GM20000 (cell line): ENCODE measurements around the gene ZNF44.

Source experiments
- DNase-seq: peaks from one replicate; pipeline ENCODE4 v3.0.0; 2012; ENCODE audit warnings: low spot score
- TF ChIP-seq, protein P1 (sequence below): IDR thresholded peaks from 2 replicates; pipeline ENCODE4 v1.5.1; 2012; ENCODE audit warnings: mild to moderate bottlenecking, control low read depth; ENCODE audit errors: extremely low read depth, missing control alignments

Gene ZNF44

GRCh38 chr19:12278713-12279112 lies 16.0 kb downstream of the ZNF44 start:
- no peak for DNase-seq
- TF ChIP-seq, protein P1, sequence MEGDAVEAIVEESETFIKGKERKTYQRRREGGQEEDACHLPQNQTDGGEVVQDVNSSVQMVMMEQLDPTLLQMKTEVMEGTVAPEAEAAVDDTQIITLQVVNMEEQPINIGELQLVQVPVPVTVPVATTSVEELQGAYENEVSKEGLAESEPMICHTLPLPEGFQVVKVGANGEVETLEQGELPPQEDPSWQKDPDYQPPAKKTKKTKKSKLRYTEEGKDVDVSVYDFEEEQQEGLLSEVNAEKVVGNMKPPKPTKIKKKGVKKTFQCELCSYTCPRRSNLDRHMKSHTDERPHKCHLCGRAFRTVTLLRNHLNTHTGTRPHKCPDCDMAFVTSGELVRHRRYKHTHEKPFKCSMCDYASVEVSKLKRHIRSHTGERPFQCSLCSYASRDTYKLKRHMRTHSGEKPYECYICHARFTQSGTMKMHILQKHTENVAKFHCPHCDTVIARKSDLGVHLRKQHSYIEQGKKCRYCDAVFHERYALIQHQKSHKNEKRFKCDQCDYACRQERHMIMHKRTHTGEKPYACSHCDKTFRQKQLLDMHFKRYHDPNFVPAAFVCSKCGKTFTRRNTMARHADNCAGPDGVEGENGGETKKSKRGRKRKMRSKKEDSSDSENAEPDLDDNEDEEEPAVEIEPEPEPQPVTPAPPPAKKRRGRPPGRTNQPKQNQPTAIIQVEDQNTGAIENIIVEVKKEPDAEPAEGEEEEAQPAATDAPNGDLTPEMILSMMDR, result no peak

DNA sequence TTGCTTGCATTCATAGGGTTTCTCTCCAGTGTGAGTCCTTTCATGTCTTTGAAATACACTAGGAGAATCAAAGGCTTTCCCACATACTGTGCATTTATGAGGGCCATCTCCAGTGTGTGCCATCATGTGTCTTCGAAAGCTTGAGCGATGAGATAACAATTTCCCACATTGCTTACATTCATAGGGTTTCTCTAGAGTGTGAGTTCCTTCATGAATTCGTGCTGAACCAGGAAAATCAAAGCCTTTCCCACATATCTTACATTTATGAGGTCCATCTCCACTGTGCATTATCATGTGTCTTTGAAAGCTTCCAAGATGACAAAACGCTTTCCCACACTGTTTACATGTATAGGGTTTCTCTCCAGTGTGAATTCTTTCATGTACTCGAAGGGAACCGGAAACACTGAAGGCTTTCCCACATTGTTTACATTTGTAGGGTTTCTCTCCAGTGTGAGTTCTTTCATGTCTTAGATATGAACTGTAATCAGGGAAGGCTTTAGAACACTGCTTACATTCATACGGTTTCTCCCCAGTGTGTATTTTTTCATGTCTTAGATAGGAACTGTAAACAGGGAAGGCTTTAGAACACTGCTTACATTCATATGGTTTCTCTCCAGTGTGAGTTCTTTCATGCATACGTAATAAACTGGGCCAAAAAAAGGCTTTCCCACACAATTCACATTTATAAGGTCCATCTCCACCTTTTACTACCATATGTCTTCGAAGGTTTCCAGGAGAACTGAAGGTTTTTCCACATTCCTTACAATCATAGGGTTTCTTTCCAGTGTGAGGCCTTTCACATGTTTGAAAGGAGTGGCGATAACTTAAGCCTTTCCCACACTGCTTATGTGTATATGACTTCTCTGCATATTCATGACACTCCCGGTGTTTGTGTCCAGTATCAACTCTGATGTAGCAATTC lies 21.4 kb downstream of the ZNF44 start:
- DNase-seq, result no peak

DNA sequence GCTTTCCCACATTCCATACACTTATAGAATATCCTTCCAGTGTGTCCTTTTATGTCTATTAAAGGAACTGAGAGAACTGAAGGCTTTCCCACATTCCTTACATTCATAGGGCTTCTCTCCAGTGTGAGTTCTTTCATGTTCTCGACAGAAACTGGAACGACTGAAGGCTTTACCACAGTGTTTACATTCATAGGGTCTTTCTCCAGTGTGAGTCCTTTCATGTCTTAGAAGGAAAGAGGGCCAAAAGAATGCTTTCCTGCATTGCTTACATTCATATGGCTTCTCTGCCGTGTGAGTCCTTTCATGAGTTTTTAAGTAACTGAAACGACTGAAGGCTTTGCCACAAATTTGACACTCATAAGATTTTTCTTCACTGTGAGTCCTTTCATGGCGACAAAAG lies 22.3 kb downstream of the ZNF44 start:
- TF ChIP-seq, protein P1, result no peak
- no peak for DNase-seq

More for the DNA sequence above, 21.4 kb downstream of the ZNF44 start:
- TF ChIP-seq, protein P1, result no peak

DNA sequence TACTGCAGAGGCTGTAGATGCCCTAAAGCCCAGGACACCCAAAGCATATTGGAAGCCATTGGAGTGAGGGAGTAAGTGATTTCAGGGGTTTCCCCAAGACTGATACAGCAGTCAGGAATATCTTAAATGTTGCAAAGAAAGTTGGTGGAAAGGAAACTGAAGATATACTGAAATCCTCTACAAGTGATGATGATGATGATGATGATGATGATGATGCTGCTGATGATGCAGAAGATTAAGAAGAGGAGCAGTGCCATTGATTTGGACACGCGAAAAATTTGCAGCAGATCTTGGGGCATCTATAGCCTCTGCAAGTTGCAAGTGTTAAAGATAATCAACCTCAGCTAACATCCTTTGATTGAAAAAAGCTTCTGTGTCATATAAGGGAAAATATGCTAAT lies 23.8 kb downstream of the ZNF44 start:
- DNase-seq, result no peak
- TF ChIP-seq, protein P1, result no peak

GRCh38 chr19:12265921-12266704 lies 28.6 kb downstream of the ZNF44 start:
- TF ChIP-seq, protein P1, result no peak
- no peak for DNase-seq

DNA sequence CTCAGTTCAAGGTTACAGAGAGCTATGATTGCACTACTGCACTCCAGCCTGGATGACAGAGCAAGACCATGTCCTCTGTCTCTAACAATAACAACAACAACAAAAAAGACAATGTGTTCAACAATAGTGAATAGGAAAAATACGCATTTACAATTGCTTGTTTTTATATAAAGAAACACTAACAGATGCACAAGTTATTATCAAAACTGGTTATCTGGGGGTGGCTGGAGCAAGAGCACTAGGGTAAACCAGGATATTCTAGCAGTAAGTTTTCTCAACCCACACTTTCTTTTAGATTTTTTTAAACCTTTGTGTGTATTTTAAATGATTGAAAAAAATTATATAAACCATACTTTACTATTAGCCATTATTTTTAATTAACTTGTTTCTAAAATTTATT lies 33.1 kb downstream of the ZNF44 start:
- DNase-seq, result no peak
- TF ChIP-seq, protein P1, result no peak

- no peak for DNase-seq
- TF ChIP-seq, protein P1, result no peak
Measured at GRCh38 chr19:12260861-12261260, 33.8 kb downstream of the ZNF44 start.
